WTC11 (cell line): ENCODE data around the gene SOCS6. TPM values are rescaled to one million over a fixed set of nuclear protein-coding genes. Genes with fewer than 3 reads are reported as not detected.

Experiments used
- ATAC-seq: fragments of 200-7000 bp; cut with Tn5 transposase; 2 replicates; pipeline ENCODE4 v1.10.0; 2021; ENCODE audit warnings: mild to moderate bottlenecking, moderate library complexity
- CTCF ChIA-PET: fragments of 300-600 bp; sonication (Branson Sonifier 250); formaldehyde crosslinking; loops from one replicate; lab custom pipeline; 2021; ENCODE audit warnings: antibody characterized with exemption; lab: Charles Lee
- POLR2A ChIA-PET: fragments of 350-600 bp; sonication (Branson Sonifier 250); formaldehyde crosslinking; loops from one replicate; lab custom pipeline; 2021; ENCODE audit warnings: antibody characterized with exemption; lab: Charles Lee
- DNase-seq: peaks from one replicate; pipeline ENCODE4 v3.0.0; 2021; ENCODE audit warnings: low spot score
- H3K27ac Mint-ChIP-seq: 2 replicates; pipeline ENCODE4 v1.8.0; 2021; ENCODE audit warnings: mixed read lengths
- H3K27me3 Mint-ChIP-seq: 2 replicates; pipeline ENCODE4 v1.8.0; 2021; ENCODE audit warnings: low read depth, mild to moderate bottlenecking, moderate library complexity, mixed read lengths
- H3K36me3 Mint-ChIP-seq: 2 replicates; pipeline ENCODE4 v1.8.0; 2021; ENCODE audit warnings: mixed read lengths
- H3K4me1 Mint-ChIP-seq: 2 replicates; pipeline ENCODE4 v1.8.0; 2022; ENCODE audit warnings: mixed read lengths
- H3K4me3 Mint-ChIP-seq: 2 replicates; pipeline ENCODE4 v1.8.0; 2021; ENCODE audit warnings: mild to moderate bottlenecking, moderate library complexity, mixed read lengths
- H3K9me3 Mint-ChIP-seq: 2 replicates; pipeline ENCODE4 v1.8.0; 2021; ENCODE audit warnings: mixed read lengths
- ARID4B ChIP-seq: sonication (generic); formaldehyde crosslinking; IDR thresholded peaks from 2 replicates; pipeline ENCODE4 v1.8.0; 2023; ENCODE audit warnings: missing genetic modification reagents, mild to moderate bottlenecking, borderline replicate concordance
- ATF2 ChIP-seq: sonication (generic); formaldehyde crosslinking; IDR thresholded peaks from 2 replicates; pipeline ENCODE4 v1.8.1; 2022; ENCODE audit warnings: low read depth, missing genetic modification reagents, borderline replicate concordance
- CBFB ChIP-seq: sonication (generic); formaldehyde crosslinking; IDR thresholded peaks from 2 replicates; pipeline ENCODE4 v1.8.1; 2022; ENCODE audit warnings: mild to moderate bottlenecking, low read depth, missing genetic modification reagents
- EMX1 ChIP-seq: fragments of 250-450 bp; sonication (Bioruptor Pico); IDR thresholded peaks from 2 replicates; pipeline ENCODE4 v1.8.0; 2021; ENCODE audit warnings: mild to moderate bottlenecking
- ERG ChIP-seq: fragments of 250-450 bp; sonication (Bioruptor Pico); IDR thresholded peaks from 2 replicates; pipeline ENCODE4 v1.8.0; 2021; ENCODE audit warnings: mild to moderate bottlenecking
- JAZF1 ChIP-seq: fragments of 250-450 bp; sonication (Bioruptor Pico); IDR thresholded peaks from 2 replicates; pipeline ENCODE4 v1.9.0; 2021; ENCODE audit warnings: moderate library complexity, mild to moderate bottlenecking, inconsistent platforms
- MAX ChIP-seq: sonication (generic); formaldehyde crosslinking; IDR thresholded peaks from 2 replicates; pipeline ENCODE4 v1.8.0; 2022; ENCODE audit warnings: mild to moderate bottlenecking, missing genetic modification reagents
- MYBL2 ChIP-seq: sonication (generic); formaldehyde crosslinking; IDR thresholded peaks from 2 replicates; pipeline ENCODE4 v1.8.1; 2023; ENCODE audit warnings: mild to moderate bottlenecking, moderate library complexity, missing genetic modification reagents
- PRRX2 ChIP-seq: fragments of 250-450 bp; sonication (Bioruptor Pico); IDR thresholded peaks from 2 replicates; pipeline ENCODE4 v1.8.0; 2021; ENCODE audit warnings: mild to moderate bottlenecking
- TEAD4 ChIP-seq: sonication (generic); formaldehyde crosslinking; IDR thresholded peaks from 2 replicates; pipeline ENCODE4 v1.8.0; 2022; ENCODE audit warnings: mild to moderate bottlenecking, missing genetic modification reagents
- TP53 ChIP-seq: sonication (generic); formaldehyde crosslinking; IDR thresholded peaks from 2 replicates; pipeline ENCODE4 v1.8.1; 2023; ENCODE audit warnings: mild to moderate bottlenecking, missing genetic modification reagents
- USF1 ChIP-seq: sonication (generic); formaldehyde crosslinking; IDR thresholded peaks from 2 replicates; pipeline ENCODE4 v1.8.0; 2022; ENCODE audit warnings: mild to moderate bottlenecking, missing genetic modification reagents
- USF2 ChIP-seq: sonication (generic); formaldehyde crosslinking; IDR thresholded peaks from 2 replicates; pipeline ENCODE4 v1.8.1; 2023; ENCODE audit warnings: mild to moderate bottlenecking, missing genetic modification reagents, moderate library complexity
- ZNF138 ChIP-seq: sonication (generic); formaldehyde crosslinking; conservative IDR thresholded peaks from 2 replicates; pipeline ENCODE4 v1.8.1; 2022; ENCODE audit warnings: mild to moderate bottlenecking, moderate library complexity, missing genetic modification reagents
- ZNF281 ChIP-seq: sonication (generic); formaldehyde crosslinking; IDR thresholded peaks from 2 replicates; pipeline ENCODE4 v1.8.0; 2023; ENCODE audit warnings: mild to moderate bottlenecking, missing genetic modification reagents
- ZNF396 ChIP-seq: fragments of 250-450 bp; sonication (Bioruptor Pico); IDR thresholded peaks from 2 replicates; pipeline ENCODE4 v1.8.0; 2021; ENCODE audit warnings: mild to moderate bottlenecking, moderate library complexity, borderline replicate concordance
- ZNF416 ChIP-seq: fragments of 250-450 bp; sonication (Bioruptor Pico); IDR thresholded peaks from 2 replicates; pipeline ENCODE4 v1.9.0; 2021; ENCODE audit warnings: mild to moderate bottlenecking, inconsistent platforms
- total RNA-seq: library from RNA; stranded (reverse); gene quantifications from 3 replicates; pipeline ENCODE4 v1.2.3, GENCODE V29; 2021

SOCS6 gene
- total RNA-seq, 1 experiment from 2014 or later = 16.5 TPM

- DNase-seq (no peak), ATAC-seq (no peak)
- Mint-ChIP-seq H3K27ac (no peak overlapping the region), H3K4me1 (peaks cover 15% of the 10 kb centered on the region), H3K9me3 (peaks cover 7% of the 10 kb centered on the region), H3K36me3 (no peaks in the 10 kb centered on the region), H3K27me3 (no peaks in the 10 kb centered on the region), H3K4me3 (no peak overlapping the region)
- ChIA-PET CTCF (interaction anchor here (0.7 kb wide), 1 partner anchor 18 kb away, joined by 3 read pairs; no protein-coding TSS in a partner anchor), POLR2A (no interaction called here)
- TF ChIP-seq ZNF138 (CRISPR knock-in tag) (no peak), ZNF416 (no peak), ZNF281 (no peak), USF2 (CRISPR knock-in tag) (no peak), JAZF1 (CRISPR knock-in tag) (no peak), EMX1 (CRISPR knock-in tag) (no peak), ERG (CRISPR knock-in tag) (no peak), CBFB (CRISPR knock-in tag) (no peak), MAX (CRISPR knock-in tag) (no peak), USF1 (CRISPR knock-in tag) (no peak), TP53 (CRISPR knock-in tag) (no peak), ARID4B (CRISPR knock-in tag) (no peak), ATF2 (no peak), MYBL2 (no peak), TEAD4 (CRISPR knock-in tag) (no peak), ZNF396 (no peak), PRRX2 (no peak)
Observed at GRCh38 chr18:70370762-70371733, 82.2 kb downstream of the SOCS6 start.
